ENCODE data around the gene ITPR1. TPM values are rescaled to one million over a fixed set of nuclear protein-coding genes. Genes with fewer than 3 reads are reported as not detected.

ITPR1 gene
- total and polyA plus RNA-seq, 10 of the 15 experiments (the other 5 are each of a cell fraction or from before 2014, with no cell fraction given), result 12.2 to 239 (median 28.4) TPM

GRCh38 chr3:4458961-4459360 lies 34.2 kb upstream of the ITPR1 start:
- Histone ChIP-seq H3K4me3 (no peak overlapping the region), H3K9me3 (replicated peaks; ENCODE audit: control insufficient read depth, insufficient read depth, low read length) (no peaks in the 10 kb centered on the region), H3K79me2 (ENCODE audit: control insufficient read depth, insufficient read depth, low read length) (no peaks in the 10 kb centered on the region), H3K27me3 (replicated peaks in 1 of 2; ENCODE audit: control insufficient read depth in 2 of 2, insufficient read depth in 2 of 2, low read length in 1 of 2) (no peaks in the 10 kb centered on the region), H3K9ac (ENCODE audit: control insufficient read depth, insufficient read depth, low read length) (no peak overlapping the region), H3K4me1 (ENCODE audit: control insufficient read depth, insufficient read depth, low read length) (no peaks in the 10 kb centered on the region), H3K27ac (ENCODE audit: control insufficient read depth, insufficient read depth) (no peak overlapping the region), H2AFZ (ENCODE audit: control insufficient read depth, low read depth, low read length) (no peak overlapping the region), H3K36me3 (ENCODE audit: control insufficient read depth in 2 of 2, insufficient read depth in 2 of 2, low read length in 1 of 2) (no peaks in the 10 kb centered on the region), H3K4me2 (ENCODE audit: control insufficient read depth, insufficient read depth) (no peak overlapping the region), H4K20me1 (ENCODE audit: control insufficient read depth, insufficient read depth) (no peaks in the 10 kb centered on the region)
- RAD21 ChIA-PET (ENCODE audit: unreplicated experiment), result no interaction called here
- DNase-seq (ENCODE audit: low read depth, low spot score) (no peak), ATAC-seq (no peak), FAIRE-seq (no peak)
- SMC1A ChIA-PET (ENCODE audit: uncharacterized antibody, unreplicated experiment), result no interaction called here
- BruUV-seq (replicated peaks), result no TSS peak
- WGBS (ENCODE audit: insufficient coverage, insufficient replicate concordance, low lambda C conversion rate, missing lambda C conversion rate), result 95% methylated on average over 3 of the region's 3 CpGs
- in situ Hi-C loops (cut with MboI), result no loop called here
- CTCF ChIA-PET, result no interaction called here
- TF ChIP-seq HCFC1 (IDR thresholded peaks at IDR 0.05; ENCODE audit: low read length) (no peak), ZNF24 (IDR thresholded peaks at IDR 0.05) (no peak), TCF7 (IDR thresholded peaks at IDR 0.05; ENCODE audit: borderline replicate concordance) (no peak), ESRRA (IDR thresholded peaks at IDR 0.05; ENCODE audit: low read length) (no peak), REST (IDR thresholded peaks at IDR 0.05; ENCODE audit: low read depth, low read length) (no peak), MEF2B (IDR thresholded peaks at IDR 0.05; ENCODE audit: partially characterized antibody, poor library complexity, severe bottlenecking) (no peak), NRF1 (conservative IDR thresholded peaks at IDR 0.05; ENCODE audit: low read depth, low read length) (no peak), MAX (IDR thresholded peaks at IDR 0.05; ENCODE audit: low read depth, low read length) (no peak), BRCA1 (IDR thresholded peaks at IDR 0.05; ENCODE audit: low read depth, low read length) (no peak), JUNB (IDR thresholded peaks at IDR 0.05) (no peak), KDM1A (IDR thresholded peaks at IDR 0.05; ENCODE audit: borderline replicate concordance) (no peak)
- POLR2A ChIA-PET, result no interaction called here
- intact Hi-C loops (cut with micrococcal nuclease; ENCODE audit: unreplicated experiment), result no loop called here

Data from GM12878 (cell line).